OCI-LY1 (cell line): ENCODE results near the gene PPP1CC.

ENCODE experiments used
- H2AFZ ChIP-seq: fragments of 200-600 bp; sonication (generic), shearing (Covaris generic); 2 replicates; pipeline ENCODE4 v1.6.0; 2014; ENCODE audit warnings: antibody characterized with exemption, mild to moderate bottlenecking, low read length
- H3F3A ChIP-seq: fragments of 200-600 bp; sonication (generic), shearing (Covaris generic); 2 replicates; pipeline ENCODE4 v1.6.0; 2014; ENCODE audit warnings: mild to moderate bottlenecking, antibody characterized with exemption, low read length, moderate library complexity; ENCODE audit not compliant: insufficient read depth
- H3K27ac ChIP-seq: fragments of 200-600 bp; sonication (generic); 2 replicates; pipeline ENCODE4 v1.5.1; 2014; ENCODE audit warnings: low read length, mixed run types, mild to moderate bottlenecking, low read depth; ENCODE audit not compliant: poor library complexity, severe bottlenecking
- H3K27me3 ChIP-seq: fragments of 200-600 bp; sonication (generic); 2 replicates; pipeline ENCODE4 v1.6.0; 2014; ENCODE audit warnings: antibody characterized with exemption, mild to moderate bottlenecking, low read length, moderate library complexity; ENCODE audit not compliant: insufficient read depth
- H3K36me3 ChIP-seq: fragments of 200-600 bp; sonication (generic); 2 replicates; pipeline ENCODE4 v1.6.1; 2014; ENCODE audit warnings: mild to moderate bottlenecking, antibody characterized with exemption, low read length, moderate library complexity, mixed read lengths; ENCODE audit not compliant: insufficient read depth
- H3K4me1 ChIP-seq: fragments of 200-600 bp; sonication (generic); 2 replicates; pipeline ENCODE4 v1.5.1; 2014; ENCODE audit warnings: mild to moderate bottlenecking, low read length, moderate library complexity; ENCODE audit not compliant: insufficient read depth, severe bottlenecking
- H3K4me2 ChIP-seq: fragments of 200-600 bp; sonication (generic), shearing (Covaris generic); 2 replicates; pipeline ENCODE4 v1.6.1; 2014; ENCODE audit warnings: low read length
- H3K4me3 ChIP-seq: fragments of 200-600 bp; sonication (generic); 2 replicates; pipeline ENCODE4 v1.5.1; 2014; ENCODE audit warnings: low read length, low read depth, mild to moderate bottlenecking, mixed read lengths; ENCODE audit not compliant: poor library complexity, severe bottlenecking
- H3K79me2 ChIP-seq: fragments of 200-600 bp; shearing (Covaris generic); 2 replicates; pipeline ENCODE4 v1.6.1; 2016; ENCODE audit warnings: mixed run types, low read length, mixed read lengths; ENCODE audit not compliant: insufficient read depth
- H3K9ac ChIP-seq: fragments of 200-600 bp; sonication (generic), shearing (Covaris generic); 2 replicates; pipeline ENCODE4 v1.6.1; 2014; ENCODE audit warnings: mild to moderate bottlenecking, low read length, mixed read lengths
- H3K9me2 ChIP-seq: fragments of 200-600 bp; sonication (generic), shearing (Covaris generic); 2 replicates; pipeline ENCODE4 v1.6.1; 2014; ENCODE audit warnings: low read depth, mild to moderate bottlenecking, low read length, mixed read lengths
- H3K9me3 ChIP-seq: fragments of 200-600 bp; shearing (Covaris generic); 2 replicates; pipeline ENCODE4 v1.6.1; 2014; ENCODE audit warnings: low read length, mixed read lengths
- H4K20me1 ChIP-seq: fragments of 200-600 bp; sonication (generic), shearing (Covaris generic); 2 replicates; pipeline ENCODE4 v1.6.0; 2016; ENCODE audit warnings: mild to moderate bottlenecking, low read length; ENCODE audit not compliant: insufficient read depth
- CTCF ChIP-seq: fragments of 200-600 bp; sonication (generic), shearing (Covaris generic); IDR thresholded peaks from 2 replicates; pipeline ENCODE4 v1.5.1; 2017; ENCODE audit warnings: mild to moderate bottlenecking, antibody characterized with exemption, low read length, moderate library complexity, mixed read lengths
- EZH2 ChIP-seq: fragments of 200-600 bp; sonication (generic), shearing (Covaris generic); IDR thresholded peaks from 2 replicates; pipeline ENCODE4 v1.8.0; 2017; ENCODE audit warnings: borderline replicate concordance, mixed run types, mild to moderate bottlenecking, antibody characterized with exemption, low read length, moderate library complexity, mixed read lengths

The PPP1CC gene

GRCh38 chr12:110731479-110731878, 11.2 kb downstream of the PPP1CC start:
- H2AFZ ChIP-seq = no peak overlapping the region
- H3K4me2 ChIP-seq = no peak overlapping the region
- peaks cover 79% of the 10 kb centered on the region for H3K36me3 ChIP-seq
- no peaks in the 10 kb centered on the region for H4K20me1 ChIP-seq
- no peak overlapping the region for H3K27ac ChIP-seq
- no peaks in the 10 kb centered on the region for H3K4me1 ChIP-seq
- H3K9me2 ChIP-seq = no peaks in the 10 kb centered on the region
- no peaks in the 10 kb centered on the region for H3K9me3 ChIP-seq
- H3K79me2 ChIP-seq = peaks cover 63% of the 10 kb centered on the region
- H3K9ac ChIP-seq = no peak overlapping the region
- TF ChIP-seq EZH2 = no peak
- TF ChIP-seq CTCF = no peak
- H3K4me3 ChIP-seq = no peak overlapping the region
- no peaks in the 10 kb centered on the region for H3K27me3 ChIP-seq
- H3F3A ChIP-seq = no peaks in the 10 kb centered on the region

GRCh38 chr12:110728628-110729027, 14.1 kb downstream of the PPP1CC start:
- Histone ChIP-seq H3K9ac (no peak overlapping the region), H3K36me3 (peaks cover 87% of the 10 kb centered on the region), H3K27me3 (no peaks in the 10 kb centered on the region), H4K20me1 (no peaks in the 10 kb centered on the region), H3K79me2 (peaks cover 35% of the 10 kb centered on the region), H3K4me3 (no peak overlapping the region), H3K9me2 (no peaks in the 10 kb centered on the region), H2AFZ (no peak overlapping the region), H3K9me3 (no peaks in the 10 kb centered on the region), H3K27ac (no peak overlapping the region), H3K4me1 (no peaks in the 10 kb centered on the region), H3K4me2 (no peak overlapping the region), H3F3A (no peaks in the 10 kb centered on the region)
- TF ChIP-seq EZH2 (no peak), CTCF (no peak)

- H3K4me3 ChIP-seq = no peak overlapping the region
- no peaks in the 10 kb centered on the region for H4K20me1 ChIP-seq
- no peaks in the 10 kb centered on the region for H3K9me2 ChIP-seq
- no peak overlapping the region for H3K4me2 ChIP-seq
- no peaks in the 10 kb centered on the region for H3K4me1 ChIP-seq
- H3K9me3 ChIP-seq = no peaks in the 10 kb centered on the region
- H3K36me3 ChIP-seq = peaks cover 87% of the 10 kb centered on the region
- no peak overlapping the region for H3K9ac ChIP-seq
- H3K79me2 ChIP-seq = peaks cover 20% of the 10 kb centered on the region; the same call in 1 of the 2 replicates
- no peaks in the 10 kb centered on the region for H3F3A ChIP-seq
- H3K27me3 ChIP-seq = no peaks in the 10 kb centered on the region
- H3K27ac ChIP-seq = no peak overlapping the region
- TF ChIP-seq EZH2 (no peak), CTCF (no peak)
- H2AFZ ChIP-seq = no peak overlapping the region
Observed at GRCh38 chr12:110726708-110727369, 15.9 kb downstream of the PPP1CC start.
